Measurements from ENCODE around the gene ARL5C. TPM values are rescaled to one million over a fixed set of nuclear protein-coding genes. Genes with fewer than 3 reads are reported as not detected.

The ARL5C gene
- total RNA-seq, 1 experiment from 2014 or later: not detected

DNA sequence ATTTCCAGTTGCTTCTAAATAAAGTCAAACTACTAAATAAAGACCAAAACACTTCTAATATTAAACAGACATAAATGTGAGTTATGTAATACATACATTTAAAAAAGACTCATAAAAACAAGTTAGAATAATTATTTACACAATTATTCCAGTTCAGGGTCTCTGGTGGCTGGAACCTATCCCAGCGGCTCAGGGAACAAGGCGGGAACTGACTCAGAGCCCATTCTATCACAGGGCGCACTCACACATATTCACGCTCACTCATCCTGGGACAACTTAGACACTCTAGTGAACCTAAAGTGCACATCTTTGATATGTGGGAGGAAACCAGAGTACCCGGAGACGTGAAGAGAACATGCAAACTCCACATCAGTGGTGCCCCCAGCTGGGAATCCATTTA is 39.5 kb downstream of the ARL5C start:
- intact Hi-C loops (cut with micrococcal nuclease; ENCODE audit: unreplicated experiment): no loop called here
- H3K27me3 Mint-ChIP-seq (ENCODE audit: insufficient read depth, unreplicated experiment): no peaks in the 10 kb centered on the region
- no peaks in the 10 kb centered on the region for H3K27me3 ChIP-seq (replicated peaks; ENCODE audit: control insufficient read depth, insufficient read depth, low read length)
- H3K4me3 ChIP-seq (ENCODE audit: low read depth, low read length): no peak overlapping the region
- H3K4me3 Mint-ChIP-seq (ENCODE audit: unreplicated experiment): no peak overlapping the region
- CTCF ChIA-PET: no interaction called here
- H3K4me1 Mint-ChIP-seq (ENCODE audit: low read depth, unreplicated experiment): no peaks in the 10 kb centered on the region
- DNase-seq: no peak
- no peaks in the 10 kb centered on the region for H3K36me3 ChIP-seq (ENCODE audit: control insufficient read depth, insufficient read depth, low read length)
- H3K27ac Mint-ChIP-seq (ENCODE audit: unreplicated experiment): no peak overlapping the region
- no peaks in the 10 kb centered on the region for H3K4me1 ChIP-seq
- POLR2A ChIA-PET: no interaction called here
- H3K9me3 Mint-ChIP-seq (ENCODE audit: unreplicated experiment): no peaks in the 10 kb centered on the region
- no peaks in the 10 kb centered on the region for H3K36me3 Mint-ChIP-seq (ENCODE audit: insufficient read depth, unreplicated experiment)
- TF ChIP-seq, protein P1, sequence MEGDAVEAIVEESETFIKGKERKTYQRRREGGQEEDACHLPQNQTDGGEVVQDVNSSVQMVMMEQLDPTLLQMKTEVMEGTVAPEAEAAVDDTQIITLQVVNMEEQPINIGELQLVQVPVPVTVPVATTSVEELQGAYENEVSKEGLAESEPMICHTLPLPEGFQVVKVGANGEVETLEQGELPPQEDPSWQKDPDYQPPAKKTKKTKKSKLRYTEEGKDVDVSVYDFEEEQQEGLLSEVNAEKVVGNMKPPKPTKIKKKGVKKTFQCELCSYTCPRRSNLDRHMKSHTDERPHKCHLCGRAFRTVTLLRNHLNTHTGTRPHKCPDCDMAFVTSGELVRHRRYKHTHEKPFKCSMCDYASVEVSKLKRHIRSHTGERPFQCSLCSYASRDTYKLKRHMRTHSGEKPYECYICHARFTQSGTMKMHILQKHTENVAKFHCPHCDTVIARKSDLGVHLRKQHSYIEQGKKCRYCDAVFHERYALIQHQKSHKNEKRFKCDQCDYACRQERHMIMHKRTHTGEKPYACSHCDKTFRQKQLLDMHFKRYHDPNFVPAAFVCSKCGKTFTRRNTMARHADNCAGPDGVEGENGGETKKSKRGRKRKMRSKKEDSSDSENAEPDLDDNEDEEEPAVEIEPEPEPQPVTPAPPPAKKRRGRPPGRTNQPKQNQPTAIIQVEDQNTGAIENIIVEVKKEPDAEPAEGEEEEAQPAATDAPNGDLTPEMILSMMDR (IDR thresholded peaks at IDR 0.05; ENCODE audit: insufficient read depth in 1 of 2, low read depth in 1 of 2, low read length in 1 of 2, severe bottlenecking in 1 of 2, unreplicated experiment in 1 of 2): no peak
- H3K9me3 ChIP-seq: no peaks in the 10 kb centered on the region; the same call in 1 of the 2 replicates
- BruUV-seq (replicated peaks): no TSS peak

DNA sequence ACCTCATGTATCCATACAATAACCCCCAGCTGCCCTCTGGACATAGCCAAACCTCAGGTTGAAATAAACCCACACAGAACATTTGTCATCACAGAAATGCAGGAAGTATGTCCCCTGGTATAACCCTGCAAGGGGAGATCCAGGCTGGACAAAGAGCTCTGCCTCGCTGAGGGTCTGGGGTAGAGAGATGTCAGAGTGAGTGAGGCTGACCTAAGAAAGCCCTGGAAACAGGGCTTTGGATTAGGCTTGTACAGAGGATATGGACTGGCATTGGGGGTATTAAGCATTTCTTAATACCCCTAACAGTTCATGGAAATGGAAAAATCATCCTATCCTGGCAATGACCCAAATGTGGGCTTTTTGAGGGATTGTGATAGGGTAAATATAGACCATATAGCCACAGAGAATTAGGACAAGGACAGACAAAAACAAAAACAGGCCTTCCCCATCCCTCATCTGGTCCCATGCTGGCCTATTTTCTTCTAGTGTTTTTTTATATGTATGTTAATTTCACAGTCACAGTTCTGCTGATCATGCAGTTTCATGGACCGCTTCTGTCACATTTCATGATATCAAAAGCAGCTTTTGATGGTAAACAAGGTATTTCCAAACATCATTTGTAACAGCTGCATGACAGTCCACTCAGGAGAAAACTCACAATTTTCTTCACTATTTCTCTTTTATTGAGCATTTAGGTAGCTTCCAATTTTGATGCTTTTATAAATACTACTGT is 40.7 kb downstream of the ARL5C start:
- Histone ChIP-seq H3K4me1 (no peaks in the 10 kb centered on the region), H3K4me3 (ENCODE audit: low read depth, low read length) (no peak overlapping the region), H3K9me3 (no peaks in the 10 kb centered on the region; the same call in 1 of the 2 replicates), H3K27me3 (replicated peaks; ENCODE audit: control insufficient read depth, insufficient read depth, low read length) (no peaks in the 10 kb centered on the region), H3K36me3 (ENCODE audit: control insufficient read depth, insufficient read depth, low read length) (no peaks in the 10 kb centered on the region)
- Mint-ChIP-seq H3K27ac (ENCODE audit: unreplicated experiment) (no peak overlapping the region), H3K4me1 (ENCODE audit: low read depth, unreplicated experiment) (no peaks in the 10 kb centered on the region), H3K9me3 (ENCODE audit: unreplicated experiment) (no peaks in the 10 kb centered on the region), H3K36me3 (ENCODE audit: insufficient read depth, unreplicated experiment) (no peaks in the 10 kb centered on the region), H3K27me3 (ENCODE audit: insufficient read depth, unreplicated experiment) (no peaks in the 10 kb centered on the region), H3K4me3 (ENCODE audit: unreplicated experiment) (no peak overlapping the region)
- intact Hi-C loops (cut with micrococcal nuclease; ENCODE audit: unreplicated experiment): no loop called here
- ChIA-PET CTCF (no interaction called here), POLR2A (no interaction called here)
- no TSS peak for BruUV-seq (replicated peaks)
- no peak for DNase-seq
- TF ChIP-seq, protein P1 (IDR thresholded peaks at IDR 0.05; ENCODE audit: insufficient read depth in 1 of 2, low read depth in 1 of 2, low read length in 1 of 2, severe bottlenecking in 1 of 2, unreplicated experiment in 1 of 2): no peak

DNA sequence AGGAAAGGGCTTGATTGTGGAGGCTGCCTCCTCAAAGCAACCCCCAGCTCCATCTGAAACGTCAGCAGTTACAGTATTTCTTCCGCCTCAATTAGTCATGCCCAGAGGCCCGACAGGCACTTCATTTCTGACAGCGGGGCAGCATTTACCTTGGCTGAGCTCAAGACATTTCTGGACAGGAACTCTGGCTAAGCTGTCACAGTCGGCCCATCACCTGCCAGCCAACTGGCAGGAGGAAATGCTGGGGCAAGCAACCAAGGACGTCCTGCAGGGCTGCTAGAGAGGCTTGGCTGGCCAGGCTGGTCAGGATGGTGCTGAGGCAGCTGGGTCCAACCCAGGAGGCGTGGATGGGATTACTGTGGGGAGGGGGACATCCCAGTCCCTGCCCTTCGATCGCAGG is 42.3 kb downstream of the ARL5C start:
- DNase-seq: no peak
- Histone ChIP-seq H3K27me3 (replicated peaks; ENCODE audit: control insufficient read depth, insufficient read depth, low read length) (no peaks in the 10 kb centered on the region), H3K4me1 (no peaks in the 10 kb centered on the region), H3K4me3 (ENCODE audit: low read depth, low read length) (no peak overlapping the region), H3K9me3 (no peaks in the 10 kb centered on the region), H3K36me3 (ENCODE audit: control insufficient read depth, insufficient read depth, low read length) (no peaks in the 10 kb centered on the region)
- Mint-ChIP-seq H3K4me3 (ENCODE audit: unreplicated experiment) (no peak overlapping the region), H3K4me1 (ENCODE audit: low read depth, unreplicated experiment) (no peaks in the 10 kb centered on the region), H3K27me3 (ENCODE audit: insufficient read depth, unreplicated experiment) (no peaks in the 10 kb centered on the region), H3K9me3 (ENCODE audit: unreplicated experiment) (no peaks in the 10 kb centered on the region), H3K27ac (ENCODE audit: unreplicated experiment) (no peak overlapping the region), H3K36me3 (ENCODE audit: insufficient read depth, unreplicated experiment) (no peaks in the 10 kb centered on the region)
- CTCF ChIA-PET: no interaction called here
- BruUV-seq (replicated peaks): no TSS peak
- intact Hi-C loops (cut with micrococcal nuclease; ENCODE audit: unreplicated experiment): no loop called here
- POLR2A ChIA-PET: no interaction called here
- TF ChIP-seq, protein P1 (IDR thresholded peaks at IDR 0.05; ENCODE audit: insufficient read depth in 1 of 2, low read depth in 1 of 2, low read length in 1 of 2, severe bottlenecking in 1 of 2, unreplicated experiment in 1 of 2): no peak

All from Caco-2 (cell line).